ENCODE results near the gene LRRC46. TPM values are rescaled to one million over a fixed set of nuclear protein-coding genes. Genes with fewer than 3 reads are reported as not detected.

LRRC46 gene
- total and polyA plus RNA-seq, 4 donors: 0.40 to 13.1 (median 6.2) TPM

- Histone ChIP-seq H3K36me3 (ENCODE audit: control insufficient read depth, insufficient read depth, low read length) (no peaks in the 10 kb centered on the region), H3K9me3 (ENCODE audit: control insufficient read depth, insufficient read depth, low read length) (no peaks in the 10 kb centered on the region), H3K4me1 (ENCODE audit: control insufficient read depth, insufficient read depth, low read length) (peaks cover 17% of the 10 kb centered on the region), H3K4me3 (ENCODE audit: low read depth, low read length) (no peak overlapping the region), H3K27me3 (ENCODE audit: control insufficient read depth, insufficient read depth, low read length) (peaks cover 61% of the 10 kb centered on the region), H3K27ac (ENCODE audit: low read depth, low read length) (no peak overlapping the region)
- no peak for DNase-seq (ENCODE audit: low read depth in 4 of 6, low spot score in 6 of 6)
- WGBS (ENCODE audit: insufficient coverage): 8% methylated on average over 14 of the region's 29 CpGs
Observed at GRCh38 chr17:47872019-47872650, 40.7 kb downstream of the LRRC46 start.

GRCh38 chr17:47872651-47873161 lies 41.2 kb downstream of the LRRC46 start:
- 13% methylated on average over 13 of the region's 15 CpGs for WGBS (ENCODE audit: insufficient coverage)

GRCh38 chr17:47873200-47874090 lies 42.0 kb downstream of the LRRC46 start:
- no peak overlapping the region for H3K27ac ChIP-seq (ENCODE audit: low read depth, low read length)
- peaks cover 66% of the 10 kb centered on the region for H3K27me3 ChIP-seq (ENCODE audit: control insufficient read depth, insufficient read depth, low read length)
- WGBS (ENCODE audit: insufficient coverage): 64% methylated on average over 4 of the region's 4 CpGs
- H3K9me3 ChIP-seq (ENCODE audit: control insufficient read depth, insufficient read depth, low read length): no peaks in the 10 kb centered on the region
- H3K4me3 ChIP-seq (ENCODE audit: low read depth, low read length): no peak overlapping the region
- H3K4me1 ChIP-seq (ENCODE audit: control insufficient read depth, insufficient read depth, low read length): peaks cover 24% of the 10 kb centered on the region
- no peaks in the 10 kb centered on the region for H3K36me3 ChIP-seq (ENCODE audit: control insufficient read depth, insufficient read depth, low read length)
- DNase-seq (ENCODE audit: low read depth in 4 of 6, low spot score in 6 of 6): no peak

More at GRCh38 chr17:47872651-47873161, 41.2 kb downstream of the LRRC46 start:
- Histone ChIP-seq H3K4me1 (ENCODE audit: control insufficient read depth, insufficient read depth, low read length) (peaks cover 23% of the 10 kb centered on the region), H3K27me3 (ENCODE audit: control insufficient read depth, insufficient read depth, low read length) (peaks cover 65% of the 10 kb centered on the region), H3K9me3 (ENCODE audit: control insufficient read depth, insufficient read depth, low read length) (no peaks in the 10 kb centered on the region), H3K36me3 (ENCODE audit: control insufficient read depth, insufficient read depth, low read length) (no peaks in the 10 kb centered on the region), H3K27ac (ENCODE audit: low read depth, low read length) (no peak overlapping the region), H3K4me3 (ENCODE audit: low read depth, low read length) (no peak overlapping the region)
- no peak for DNase-seq (ENCODE audit: low read depth in 4 of 6, low spot score in 6 of 6)

GRCh38 chr17:47875011-47875985 lies 43.8 kb downstream of the LRRC46 start:
- Histone ChIP-seq H3K4me1 (ENCODE audit: control insufficient read depth, insufficient read depth, low read length) (peaks cover 21% of the 10 kb centered on the region), H3K27ac (ENCODE audit: low read depth, low read length) (no peak overlapping the region), H3K9me3 (ENCODE audit: control insufficient read depth, insufficient read depth, low read length) (no peaks in the 10 kb centered on the region), H3K27me3 (ENCODE audit: control insufficient read depth, insufficient read depth, low read length) (peaks cover 54% of the 10 kb centered on the region), H3K36me3 (ENCODE audit: control insufficient read depth, insufficient read depth, low read length) (no peaks in the 10 kb centered on the region), H3K4me3 (ENCODE audit: low read depth, low read length) (no peak overlapping the region)
- WGBS (ENCODE audit: insufficient coverage): 34% methylated on average over 10 of the region's 11 CpGs
- DNase-seq (ENCODE audit: low read depth in 4 of 6, low spot score in 6 of 6): no peak

GRCh38 chr17:47877368-47878034 lies 46.0 kb downstream of the LRRC46 start:
- Histone ChIP-seq H3K27ac (ENCODE audit: low read depth, low read length) (no peak overlapping the region), H3K9me3 (ENCODE audit: control insufficient read depth, insufficient read depth, low read length) (no peaks in the 10 kb centered on the region), H3K4me3 (ENCODE audit: low read depth, low read length) (no peak overlapping the region), H3K36me3 (ENCODE audit: control insufficient read depth, insufficient read depth, low read length) (no peaks in the 10 kb centered on the region), H3K4me1 (ENCODE audit: control insufficient read depth, insufficient read depth, low read length) (peaks cover 17% of the 10 kb centered on the region), H3K27me3 (ENCODE audit: control insufficient read depth, insufficient read depth, low read length) (peaks cover 35% of the 10 kb centered on the region)
- WGBS (ENCODE audit: insufficient coverage): 0% methylated on average over 1 of the region's 9 CpGs
- DNase-seq (ENCODE audit: low read depth in 4 of 6, low spot score in 6 of 6): no peak

- Histone ChIP-seq H3K4me3 (ENCODE audit: low read depth, low read length) (no peak overlapping the region), H3K27ac (ENCODE audit: low read depth, low read length) (no peak overlapping the region), H3K36me3 (ENCODE audit: control insufficient read depth, insufficient read depth, low read length) (no peaks in the 10 kb centered on the region), H3K4me1 (ENCODE audit: control insufficient read depth, insufficient read depth, low read length) (peaks cover 13% of the 10 kb centered on the region), H3K27me3 (ENCODE audit: control insufficient read depth, insufficient read depth, low read length) (peaks cover 30% of the 10 kb centered on the region), H3K9me3 (ENCODE audit: control insufficient read depth, insufficient read depth, low read length) (no peaks in the 10 kb centered on the region)
- DNase-seq (ENCODE audit: low read depth in 4 of 6, low spot score in 6 of 6): no peak
- WGBS (ENCODE audit: insufficient coverage): 33% methylated on average over 5 of the region's 10 CpGs
Observed at GRCh38 chr17:47878203-47879027, 46.9 kb downstream of the LRRC46 start.

GRCh38 chr17:47879028-47879585 lies 47.6 kb downstream of the LRRC46 start:
- H3K9me3 ChIP-seq (ENCODE audit: control insufficient read depth, insufficient read depth, low read length): no peaks in the 10 kb centered on the region
- DNase-seq (ENCODE audit: low read depth in 4 of 6, low spot score in 6 of 6): no peak
- 67% methylated on average over 1 of the region's 2 CpGs for WGBS (ENCODE audit: insufficient coverage)

GRCh38 chr17:47879776-47880454 lies 48.4 kb downstream of the LRRC46 start:
- Histone ChIP-seq H3K27me3 (ENCODE audit: control insufficient read depth, insufficient read depth, low read length) (peaks cover 20% of the 10 kb centered on the region), H3K4me1 (ENCODE audit: control insufficient read depth, insufficient read depth, low read length) (peaks cover 20% of the 10 kb centered on the region), H3K27ac (ENCODE audit: low read depth, low read length) (no peak overlapping the region), H3K9me3 (ENCODE audit: control insufficient read depth, insufficient read depth, low read length) (no peaks in the 10 kb centered on the region), H3K4me3 (ENCODE audit: low read depth, low read length) (no peak overlapping the region), H3K36me3 (ENCODE audit: control insufficient read depth, insufficient read depth, low read length) (no peaks in the 10 kb centered on the region)
- WGBS (ENCODE audit: insufficient coverage): 72% methylated on average over 4 of the region's 8 CpGs
- no peak for DNase-seq (ENCODE audit: low read depth in 4 of 6, low spot score in 6 of 6)

More at GRCh38 chr17:47879028-47879585, 47.6 kb downstream of the LRRC46 start:
- Histone ChIP-seq H3K4me3 (ENCODE audit: low read depth, low read length) (no peak overlapping the region), H3K4me1 (ENCODE audit: control insufficient read depth, insufficient read depth, low read length) (peaks cover 15% of the 10 kb centered on the region), H3K27ac (ENCODE audit: low read depth, low read length) (no peak overlapping the region), H3K27me3 (ENCODE audit: control insufficient read depth, insufficient read depth, low read length) (peaks cover 25% of the 10 kb centered on the region), H3K36me3 (ENCODE audit: control insufficient read depth, insufficient read depth, low read length) (no peaks in the 10 kb centered on the region)

Measured in spinal cord (tissue), 10 donors.